Left ventricle myocardium superior (tissue), 1 donor: ENCODE data around the gene PCDH18. TPM values are rescaled to one million over a fixed set of nuclear protein-coding genes. Genes with fewer than 3 reads are reported as not detected.
"Not testable (repeated sequence)": the region's sequence is repeated elsewhere in the genome, so short reads cannot be mapped to it uniquely, and the experiment has no call there.

Experiments used
- ATAC-seq: fragments of 200-7000 bp; cut with Tn5 transposase; one replicate; pipeline ENCODE4 v1.9.1; 2020; ENCODE audit warnings: mild to moderate bottlenecking, moderate library complexity
- DNase-seq: peaks from one replicate; pipeline ENCODE4 v3.0.0-alpha.2; 2020
- intact Hi-C: fragments of 100-400 bp; cut with micrococcal nuclease; formaldehyde crosslinking; loops from one replicate; pipeline ENCODE4 v1.11.0; 2022
- total RNA-seq: library from RNA; stranded (reverse); fragmentation: NEBNext Ultra II Directional; extraction: Animal tissue kit (Norgen Biotek cat#: 25700); gene quantifications from one replicate; pipeline ENCODE4 v1.2.1, GENCODE V29; 2021
- donor health status: DM: no; HTN: yes; CAD: no; lungs with severe emphysema.

The PCDH18 gene
- total RNA-seq, 1 donor from 2014 or later: 3.9 TPM

- intact Hi-C loops: no loop called here
- DNase-seq (no peak), ATAC-seq (peak; percentile 42)
Measured at GRCh38 chr4:137531168-137531985, 917 bp downstream of the PCDH18 start.

DNA sequence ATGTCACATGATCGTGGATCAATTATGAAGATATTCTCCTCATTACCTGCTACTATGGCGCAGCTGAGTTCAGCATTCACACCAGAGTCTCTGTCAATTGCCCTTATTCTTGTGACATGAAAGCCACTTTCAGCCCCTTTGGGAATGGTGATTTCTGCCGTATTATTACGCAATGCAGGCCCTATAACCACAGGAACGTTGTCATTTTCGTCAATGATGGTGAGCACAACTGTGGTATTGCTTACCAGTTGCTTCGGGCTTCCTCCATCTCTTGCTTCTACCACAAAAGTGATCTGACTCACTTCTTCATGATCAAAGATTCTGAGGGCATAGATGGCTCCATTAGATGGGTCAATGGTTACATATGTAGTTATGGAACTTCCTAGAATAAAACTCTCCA lies 2.1 kb downstream of the PCDH18 start:
- ATAC-seq: no peak
- intact Hi-C loops: no loop called here
- no peak for DNase-seq

DNA sequence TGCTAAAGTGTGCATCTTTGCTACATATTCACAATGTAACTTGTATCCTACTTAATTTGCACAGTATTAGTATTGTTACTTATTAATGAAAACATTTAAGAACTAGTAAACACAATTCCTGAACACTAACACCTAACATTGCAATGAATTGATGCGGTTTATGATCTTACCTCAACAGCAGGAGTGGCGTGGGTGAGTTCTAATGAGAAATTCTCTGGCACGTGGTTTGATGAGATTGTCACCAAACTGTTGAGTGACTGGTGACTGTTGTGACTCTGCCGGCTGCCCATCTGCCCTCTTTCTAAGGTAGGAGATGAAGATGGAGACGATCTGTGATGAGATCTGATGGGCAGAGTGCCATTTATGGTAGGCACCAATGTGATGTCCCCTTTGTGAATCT lies 2.9 kb downstream of the PCDH18 start:
- no peak for ATAC-seq
- DNase-seq: no peak
- intact Hi-C loops: no loop called here

DNA sequence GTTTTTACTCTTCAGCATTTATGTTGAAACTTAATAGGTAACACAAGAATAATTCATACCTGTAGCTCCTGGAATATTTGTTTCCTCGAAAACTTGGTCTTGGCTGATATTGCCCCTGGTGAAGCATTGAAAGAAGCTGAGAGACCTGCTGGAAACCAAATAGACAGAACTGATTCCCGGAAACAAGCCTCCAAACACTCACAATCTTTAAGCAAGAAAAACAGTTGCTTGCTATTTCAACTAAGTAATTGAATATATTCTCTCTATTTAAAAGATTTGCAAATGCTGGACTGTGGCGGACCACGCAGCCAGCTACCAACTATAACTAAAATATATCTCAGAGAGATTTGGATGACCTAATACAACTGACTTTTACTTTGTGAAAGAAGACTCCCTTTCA lies 3.6 kb downstream of the PCDH18 start:
- intact Hi-C loops: no loop called here
- DNase-seq: no peak
- ATAC-seq: no peak

DNA sequence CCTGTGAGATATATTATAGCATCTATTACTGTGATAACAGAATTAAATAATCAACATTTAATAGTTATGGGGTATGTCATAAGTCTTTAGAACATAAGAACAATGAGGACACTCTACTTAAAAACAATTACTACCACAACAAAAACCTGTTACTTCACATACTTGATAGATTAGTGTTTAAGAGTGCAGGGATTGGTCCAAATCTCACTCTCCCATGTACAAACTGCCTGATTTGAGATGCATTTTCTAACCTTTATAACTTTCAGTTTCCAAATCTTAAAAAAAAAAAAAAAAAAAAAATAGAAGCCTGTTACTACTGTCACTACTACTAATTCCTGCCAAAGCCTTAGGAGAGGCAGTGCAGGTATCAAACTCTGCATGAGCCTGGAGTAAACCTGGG lies 5.6 kb downstream of the PCDH18 start:
- ATAC-seq: no peak
- intact Hi-C loops: no loop called here
- no peak for DNase-seq

DNA sequence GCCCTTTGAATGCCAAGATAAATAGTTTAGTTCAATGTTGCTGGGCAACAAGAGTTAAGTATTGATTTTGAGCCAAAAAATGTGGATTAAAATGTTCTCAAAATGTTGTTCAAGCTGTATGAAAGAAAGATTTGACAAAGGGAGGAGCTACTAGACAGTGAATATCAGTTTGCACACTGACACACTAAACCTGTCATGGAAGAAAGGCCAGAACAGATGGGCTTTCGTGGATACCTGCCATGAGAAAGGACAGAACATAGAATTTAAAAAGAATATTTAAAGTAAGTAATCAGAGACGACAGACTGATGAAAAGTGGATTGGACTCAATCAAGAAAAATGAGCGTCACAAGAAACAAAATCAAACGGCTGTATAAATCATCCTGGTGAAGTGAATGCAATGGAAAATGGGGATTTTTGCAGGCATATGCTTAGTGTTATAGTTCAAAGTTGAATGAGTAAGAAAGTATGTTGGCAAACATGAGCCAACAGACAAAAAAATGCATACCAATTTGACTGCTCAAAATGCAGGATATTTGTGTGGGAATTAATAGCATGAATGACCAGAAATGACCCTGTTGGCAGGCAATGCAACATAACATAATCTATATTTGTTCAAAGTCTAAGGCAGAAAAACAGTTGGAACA lies 7.4 kb downstream of the PCDH18 start:
- intact Hi-C loops: no loop called here
- DNase-seq (no peak), ATAC-seq (no peak)

DNA sequence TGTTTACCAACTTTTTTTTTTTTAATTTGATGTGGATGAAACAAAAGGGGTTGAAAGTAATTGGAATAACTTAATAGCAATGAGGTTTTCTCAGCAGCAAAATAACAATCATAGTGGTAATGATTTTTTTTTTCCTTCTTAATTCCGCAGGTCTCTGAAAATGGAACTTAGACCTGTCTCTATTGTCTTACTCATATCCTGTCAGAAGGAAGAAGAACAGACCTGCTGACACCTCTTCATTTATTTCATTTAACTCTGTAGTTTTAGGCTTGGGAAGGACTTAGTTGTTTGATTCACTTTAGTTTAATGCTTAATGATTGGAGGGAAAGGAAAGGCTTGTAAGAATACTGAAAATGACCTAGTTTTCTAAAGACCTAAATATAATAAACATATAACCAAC lies 9.0 kb downstream of the PCDH18 start:
- no peak for ATAC-seq
- no peak for DNase-seq
- intact Hi-C loops: no loop called here

GRCh38 chr4:137521053-137521452 lies 11.2 kb downstream of the PCDH18 start:
- DNase-seq (no peak), ATAC-seq (no peak)
- intact Hi-C loops: no loop called here

- intact Hi-C loops: no loop called here
- no peak for DNase-seq
- ATAC-seq: no peak
Measured at GRCh38 chr4:137519406-137519805, 12.9 kb downstream of the PCDH18 start.

GRCh38 chr4:137517323-137517722 lies 15.0 kb downstream of the PCDH18 start:
- ATAC-seq, DNase-seq, intact Hi-C loops: not testable (repeated sequence)

GRCh38 chr4:137514406-137515111 lies 17.7 kb downstream of the PCDH18 start:
- intact Hi-C loops: no loop called here
- no peak for ATAC-seq
- no peak for DNase-seq

- intact Hi-C loops: no loop called here
- DNase-seq: no peak
- peak; percentile 99 for ATAC-seq
Measured at GRCh38 chr4:137510557-137511265, 21.6 kb downstream of the PCDH18 start.

DNA sequence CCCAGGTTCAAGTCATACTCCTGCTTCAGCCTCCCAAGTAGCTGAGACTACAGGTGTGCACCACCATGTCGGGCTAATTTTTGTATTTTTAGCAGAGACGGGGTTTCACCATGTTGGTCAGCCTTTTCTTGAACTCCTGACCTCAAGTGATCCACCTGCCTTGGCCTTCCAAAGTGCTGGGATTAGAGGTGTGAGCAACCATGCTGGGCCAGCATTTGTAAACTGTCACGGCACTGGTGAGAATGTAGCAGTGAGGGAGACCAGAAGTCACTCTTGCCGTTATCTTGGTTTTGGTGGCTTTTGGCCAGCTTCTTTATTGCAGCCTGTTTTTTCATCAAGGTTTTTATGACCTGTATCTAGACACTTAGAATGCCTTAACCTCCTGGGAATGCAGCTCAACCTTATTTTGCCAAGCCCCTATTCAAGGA lies 22.4 kb downstream of the PCDH18 start:
- DNase-seq (no peak), ATAC-seq (no peak)
- intact Hi-C loops: no loop called here

GRCh38 chr4:137502339-137503129 lies 29.8 kb downstream of the PCDH18 start:
- DNase-seq (no peak), ATAC-seq (no peak)
- intact Hi-C loops: no loop called here

DNA sequence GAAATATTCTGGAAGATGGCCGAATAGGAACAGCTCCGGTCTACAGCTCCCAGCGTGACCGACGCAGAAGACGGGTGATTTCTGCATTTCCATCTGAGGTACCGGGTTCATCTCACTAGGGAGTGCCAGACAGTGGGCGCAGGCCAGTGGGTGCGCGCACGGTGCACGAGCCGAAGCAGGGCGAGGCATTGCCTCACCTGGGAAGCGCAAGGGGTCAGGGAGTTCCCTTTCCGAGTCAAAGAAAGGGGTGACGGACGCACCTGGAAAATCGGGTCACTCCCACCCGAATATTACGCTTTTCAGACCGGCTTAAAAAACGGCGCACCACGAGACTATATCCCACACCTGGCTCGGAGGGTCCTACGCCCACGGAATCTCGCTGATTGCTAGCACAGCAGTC lies 36.0 kb downstream of the PCDH18 start:
- ATAC-seq, intact Hi-C loops, DNase-seq: not testable (repeated sequence)

- ATAC-seq: no peak
- intact Hi-C loops: no loop called here
Measured at GRCh38 chr4:137495578-137495977, 36.7 kb downstream of the PCDH18 start.

GRCh38 chr4:137483313-137483959 lies 48.9 kb downstream of the PCDH18 start:
- ATAC-seq, DNase-seq, intact Hi-C loops: not testable (repeated sequence)

More at GRCh38 chr4:137495578-137495977, 36.7 kb downstream of the PCDH18 start:
- no peak for DNase-seq

DNA sequence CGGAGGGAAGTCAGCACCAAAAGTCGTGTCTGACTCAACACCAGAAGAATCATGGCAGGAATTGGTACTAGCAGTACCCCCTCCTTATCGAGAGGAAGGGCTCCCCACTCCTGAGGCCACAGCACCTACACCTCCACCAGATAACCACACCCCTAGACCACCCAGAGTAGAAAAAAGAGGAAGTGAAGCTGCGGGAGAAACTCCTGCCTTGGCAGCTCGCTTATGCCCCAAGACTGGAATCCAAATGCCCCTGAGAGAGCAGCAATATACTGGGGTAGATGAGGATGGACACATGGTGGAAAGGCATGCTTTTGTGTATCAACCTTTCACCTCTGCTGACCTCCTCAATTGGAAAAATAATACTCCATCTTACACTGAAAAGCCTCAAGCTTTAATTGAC lies 52.6 kb downstream of the PCDH18 start:
- ATAC-seq, intact Hi-C loops, DNase-seq: not testable (repeated sequence)
